IPS-15b (cell line): ENCODE data around the gene NRXN3.

Source experiments
- H3K27me3 ChIP-seq: one replicate; pipeline ENCODE4 v1.6.1; 2013; ENCODE audit warnings: low read length; ENCODE audit not compliant: control insufficient read depth, insufficient read depth
- H3K36me3 ChIP-seq: one replicate; pipeline ENCODE4 v1.6.1; 2013; ENCODE audit warnings: low read length; ENCODE audit not compliant: control insufficient read depth, insufficient read depth
- H3K4me1 ChIP-seq: one replicate; pipeline ENCODE4 v1.6.1; 2013; ENCODE audit warnings: mild to moderate bottlenecking, low read length; ENCODE audit not compliant: control insufficient read depth, insufficient read depth
- H3K4me3 ChIP-seq: one replicate; pipeline ENCODE4 v1.5.1; 2013; ENCODE audit warnings: low read depth, low read length
- H3K9ac ChIP-seq: one replicate; pipeline ENCODE4 v1.6.1; 2013; ENCODE audit warnings: low read depth, mild to moderate bottlenecking, low read length
- H3K9me3 ChIP-seq: one replicate; pipeline ENCODE4 v1.6.1; 2013; ENCODE audit warnings: mild to moderate bottlenecking, low read length; ENCODE audit not compliant: control insufficient read depth, insufficient read depth

NRXN3 gene

GRCh38 chr14:79418649-79419415, 1248.7 kb downstream of the NRXN3 start:
- no peaks in the 10 kb centered on the region for H3K36me3 ChIP-seq
- H3K9ac ChIP-seq: no peak overlapping the region
- no peaks in the 10 kb centered on the region for H3K4me1 ChIP-seq
- H3K27me3 ChIP-seq: no peaks in the 10 kb centered on the region
- no peaks in the 10 kb centered on the region for H3K9me3 ChIP-seq
- no peak overlapping the region for H3K4me3 ChIP-seq

GRCh38 chr14:79419571-79420327, 1249.6 kb downstream of the NRXN3 start:
- Histone ChIP-seq H3K4me3 (no peak overlapping the region), H3K27me3 (no peaks in the 10 kb centered on the region), H3K36me3 (no peaks in the 10 kb centered on the region), H3K4me1 (no peaks in the 10 kb centered on the region), H3K9me3 (no peaks in the 10 kb centered on the region), H3K9ac (no peak overlapping the region)

- no peaks in the 10 kb centered on the region for H3K36me3 ChIP-seq
- no peak overlapping the region for H3K9ac ChIP-seq
- no peaks in the 10 kb centered on the region for H3K27me3 ChIP-seq
- no peak overlapping the region for H3K4me3 ChIP-seq
- H3K4me1 ChIP-seq: no peaks in the 10 kb centered on the region
- H3K9me3 ChIP-seq: no peaks in the 10 kb centered on the region
Measured at GRCh38 chr14:79420725-79421124, 1250.6 kb downstream of the NRXN3 start.

- Histone ChIP-seq H3K4me1 (no peaks in the 10 kb centered on the region), H3K27me3 (no peaks in the 10 kb centered on the region), H3K9me3 (no peaks in the 10 kb centered on the region), H3K36me3 (no peaks in the 10 kb centered on the region), H3K4me3 (no peak overlapping the region), H3K9ac (no peak overlapping the region)
Measured at GRCh38 chr14:79421811-79422210, 1251.6 kb downstream of the NRXN3 start.

GRCh38 chr14:79424462-79424861, 1254.3 kb downstream of the NRXN3 start:
- Histone ChIP-seq H3K9me3 (no peaks in the 10 kb centered on the region), H3K36me3 (no peaks in the 10 kb centered on the region), H3K4me3 (no peak overlapping the region), H3K4me1 (no peaks in the 10 kb centered on the region), H3K27me3 (no peaks in the 10 kb centered on the region), H3K9ac (no peak overlapping the region)

- Histone ChIP-seq H3K4me1 (no peaks in the 10 kb centered on the region), H3K27me3 (no peaks in the 10 kb centered on the region), H3K9me3 (no peaks in the 10 kb centered on the region), H3K4me3 (no peak overlapping the region), H3K9ac (no peak overlapping the region), H3K36me3 (no peaks in the 10 kb centered on the region)
Measured at GRCh38 chr14:79426103-79426755, 1256.1 kb downstream of the NRXN3 start.

- Histone ChIP-seq H3K4me3 (no peak overlapping the region), H3K9ac (no peak overlapping the region), H3K27me3 (no peaks in the 10 kb centered on the region), H3K4me1 (peaks cover 6% of the 10 kb centered on the region), H3K36me3 (no peaks in the 10 kb centered on the region), H3K9me3 (no peaks in the 10 kb centered on the region)
Measured at GRCh38 chr14:79432640-79433039, 1262.5 kb downstream of the NRXN3 start.

- no peak overlapping the region for H3K9ac ChIP-seq
- H3K4me3 ChIP-seq: no peak overlapping the region
- H3K36me3 ChIP-seq: no peaks in the 10 kb centered on the region
- H3K27me3 ChIP-seq: no peaks in the 10 kb centered on the region
- peaks cover 11% of the 10 kb centered on the region for H3K4me1 ChIP-seq
- no peaks in the 10 kb centered on the region for H3K9me3 ChIP-seq
Measured at GRCh38 chr14:79436335-79436734, 1266.2 kb downstream of the NRXN3 start.

GRCh38 chr14:79437951-79438350, 1267.8 kb downstream of the NRXN3 start:
- Histone ChIP-seq H3K9ac (no peak overlapping the region), H3K9me3 (no peaks in the 10 kb centered on the region)

GRCh38 chr14:79438696-79439342, 1268.6 kb downstream of the NRXN3 start:
- H3K9me3 ChIP-seq: no peaks in the 10 kb centered on the region
- H3K4me3 ChIP-seq: no peak overlapping the region
- no peaks in the 10 kb centered on the region for H3K36me3 ChIP-seq
- no peak overlapping the region for H3K9ac ChIP-seq
- peaks cover 11% of the 10 kb centered on the region for H3K4me1 ChIP-seq
- H3K27me3 ChIP-seq: no peaks in the 10 kb centered on the region

More at GRCh38 chr14:79437951-79438350, 1267.8 kb downstream of the NRXN3 start:
- Histone ChIP-seq H3K36me3 (no peaks in the 10 kb centered on the region), H3K4me1 (peaks cover 11% of the 10 kb centered on the region), H3K4me3 (no peak overlapping the region), H3K27me3 (no peaks in the 10 kb centered on the region)

GRCh38 chr14:79442786-79443185, 1272.6 kb downstream of the NRXN3 start:
- H3K4me1 ChIP-seq: peaks cover 5% of the 10 kb centered on the region
- no peaks in the 10 kb centered on the region for H3K27me3 ChIP-seq
- no peaks in the 10 kb centered on the region for H3K36me3 ChIP-seq
- H3K9ac ChIP-seq: no peak overlapping the region
- H3K4me3 ChIP-seq: no peak overlapping the region
- H3K9me3 ChIP-seq: no peaks in the 10 kb centered on the region
